OCI-LY1 (cell line): ENCODE measurements around the gene KCTD16.

Source experiments
- H2AFZ ChIP-seq: fragments of 200-600 bp; sonication (generic), shearing (Covaris generic); 2 replicates; pipeline ENCODE4 v1.6.0; 2014; ENCODE audit warnings: antibody characterized with exemption, mild to moderate bottlenecking, low read length
- H3F3A ChIP-seq: fragments of 200-600 bp; sonication (generic), shearing (Covaris generic); 2 replicates; pipeline ENCODE4 v1.6.0; 2014; ENCODE audit warnings: mild to moderate bottlenecking, antibody characterized with exemption, low read length, moderate library complexity; ENCODE audit not compliant: insufficient read depth
- H3K27ac ChIP-seq: fragments of 200-600 bp; sonication (generic); 2 replicates; pipeline ENCODE4 v1.5.1; 2014; ENCODE audit warnings: low read length, mixed run types, mild to moderate bottlenecking, low read depth; ENCODE audit not compliant: poor library complexity, severe bottlenecking
- H3K27me3 ChIP-seq: fragments of 200-600 bp; sonication (generic); 2 replicates; pipeline ENCODE4 v1.6.0; 2014; ENCODE audit warnings: antibody characterized with exemption, mild to moderate bottlenecking, low read length, moderate library complexity; ENCODE audit not compliant: insufficient read depth
- H3K36me3 ChIP-seq: fragments of 200-600 bp; sonication (generic); 2 replicates; pipeline ENCODE4 v1.6.1; 2014; ENCODE audit warnings: mild to moderate bottlenecking, antibody characterized with exemption, low read length, moderate library complexity, mixed read lengths; ENCODE audit not compliant: insufficient read depth
- H3K4me1 ChIP-seq: fragments of 200-600 bp; sonication (generic); 2 replicates; pipeline ENCODE4 v1.5.1; 2014; ENCODE audit warnings: mild to moderate bottlenecking, low read length, moderate library complexity; ENCODE audit not compliant: insufficient read depth, severe bottlenecking
- H3K4me2 ChIP-seq: fragments of 200-600 bp; sonication (generic), shearing (Covaris generic); 2 replicates; pipeline ENCODE4 v1.6.1; 2014; ENCODE audit warnings: low read length
- H3K4me3 ChIP-seq: fragments of 200-600 bp; sonication (generic); 2 replicates; pipeline ENCODE4 v1.5.1; 2014; ENCODE audit warnings: low read length, low read depth, mild to moderate bottlenecking, mixed read lengths; ENCODE audit not compliant: poor library complexity, severe bottlenecking
- H3K79me2 ChIP-seq: fragments of 200-600 bp; shearing (Covaris generic); 2 replicates; pipeline ENCODE4 v1.6.1; 2016; ENCODE audit warnings: mixed run types, low read length, mixed read lengths; ENCODE audit not compliant: insufficient read depth
- H3K9ac ChIP-seq: fragments of 200-600 bp; sonication (generic), shearing (Covaris generic); 2 replicates; pipeline ENCODE4 v1.6.1; 2014; ENCODE audit warnings: mild to moderate bottlenecking, low read length, mixed read lengths
- H3K9me2 ChIP-seq: fragments of 200-600 bp; sonication (generic), shearing (Covaris generic); 2 replicates; pipeline ENCODE4 v1.6.1; 2014; ENCODE audit warnings: low read depth, mild to moderate bottlenecking, low read length, mixed read lengths
- H3K9me3 ChIP-seq: fragments of 200-600 bp; shearing (Covaris generic); 2 replicates; pipeline ENCODE4 v1.6.1; 2014; ENCODE audit warnings: low read length, mixed read lengths
- H4K20me1 ChIP-seq: fragments of 200-600 bp; sonication (generic), shearing (Covaris generic); 2 replicates; pipeline ENCODE4 v1.6.0; 2016; ENCODE audit warnings: mild to moderate bottlenecking, low read length; ENCODE audit not compliant: insufficient read depth
- CTCF ChIP-seq: fragments of 200-600 bp; sonication (generic), shearing (Covaris generic); IDR thresholded peaks from 2 replicates; pipeline ENCODE4 v1.5.1; 2017; ENCODE audit warnings: mild to moderate bottlenecking, antibody characterized with exemption, low read length, moderate library complexity, mixed read lengths
- EZH2 ChIP-seq: fragments of 200-600 bp; sonication (generic), shearing (Covaris generic); IDR thresholded peaks from 2 replicates; pipeline ENCODE4 v1.8.0; 2017; ENCODE audit warnings: borderline replicate concordance, mixed run types, mild to moderate bottlenecking, antibody characterized with exemption, low read length, moderate library complexity, mixed read lengths

KCTD16 gene

GRCh38 chr5:144448457-144448856 lies 277.8 kb downstream of the KCTD16 start:
- Histone ChIP-seq H3K4me1 (no peaks in the 10 kb centered on the region), H3K4me3 (no peak overlapping the region)
- TF ChIP-seq CTCF = no peak
- TF ChIP-seq EZH2 = no peak

GRCh38 chr5:144451187-144451973 lies 280.7 kb downstream of the KCTD16 start:
- Histone ChIP-seq H3K79me2 (no peaks in the 10 kb centered on the region), H3F3A (no peaks in the 10 kb centered on the region), H3K4me3 (no peak overlapping the region), H3K4me2 (no peak overlapping the region), H3K27me3 (no peaks in the 10 kb centered on the region), H3K4me1 (no peaks in the 10 kb centered on the region), H3K9me3 (no peaks in the 10 kb centered on the region), H2AFZ (no peak overlapping the region), H4K20me1 (no peaks in the 10 kb centered on the region), H3K9me2 (no peaks in the 10 kb centered on the region), H3K36me3 (no peaks in the 10 kb centered on the region), H3K27ac (no peak overlapping the region), H3K9ac (no peak overlapping the region)
- TF ChIP-seq CTCF = no peak
- no peak for TF ChIP-seq EZH2

More at GRCh38 chr5:144448457-144448856, 277.8 kb downstream of the KCTD16 start:
- Histone ChIP-seq H3F3A (no peaks in the 10 kb centered on the region), H3K9ac (no peak overlapping the region), H3K4me2 (no peak overlapping the region), H3K9me3 (no peaks in the 10 kb centered on the region), H3K27me3 (no peaks in the 10 kb centered on the region), H3K9me2 (no peaks in the 10 kb centered on the region), H2AFZ (no peak overlapping the region), H3K79me2 (no peaks in the 10 kb centered on the region), H4K20me1 (no peaks in the 10 kb centered on the region), H3K36me3 (no peaks in the 10 kb centered on the region), H3K27ac (no peak overlapping the region)

- H3K4me1 ChIP-seq = no peaks in the 10 kb centered on the region
Observed at GRCh38 chr5:144453753-144454152, 283.1 kb downstream of the KCTD16 start.

More at GRCh38 chr5:144453753-144454152, 283.1 kb downstream of the KCTD16 start:
- Histone ChIP-seq H3K27ac (no peak overlapping the region), H3K79me2 (no peaks in the 10 kb centered on the region), H3K9ac (no peak overlapping the region), H3K36me3 (no peaks in the 10 kb centered on the region), H3K4me3 (no peak overlapping the region), H3K27me3 (no peaks in the 10 kb centered on the region), H4K20me1 (no peaks in the 10 kb centered on the region), H3K4me2 (no peak overlapping the region), H2AFZ (no peak overlapping the region), H3K9me2 (no peaks in the 10 kb centered on the region), H3K9me3 (no peaks in the 10 kb centered on the region), H3F3A (no peaks in the 10 kb centered on the region)
- TF ChIP-seq CTCF = no peak
